SU-DHL-6 (cell line): ENCODE measurements around the gene MAP2K7.

ENCODE experiments used
- EZH2phosphoT487 ChIP-seq: fragments of 200-600 bp; sonication (generic), shearing (Covaris generic); conservative IDR thresholded peaks from 2 replicates; pipeline ENCODE4 v1.6.1; 2018; ENCODE audit warnings: mild to moderate bottlenecking, antibody characterized with exemption, low read length, moderate library complexity, mixed read lengths
- TF ChIP-seq, protein P1 (sequence below): fragments of 200-600 bp; sonication (generic); IDR thresholded peaks from one replicate; pipeline ENCODE4 v1.5.1; 2017; ENCODE audit warnings: antibody characterized with exemption, mild to moderate bottlenecking, low read length, moderate library complexity; ENCODE audit not compliant: insufficient read depth, poor library complexity, severe bottlenecking

DNA sequence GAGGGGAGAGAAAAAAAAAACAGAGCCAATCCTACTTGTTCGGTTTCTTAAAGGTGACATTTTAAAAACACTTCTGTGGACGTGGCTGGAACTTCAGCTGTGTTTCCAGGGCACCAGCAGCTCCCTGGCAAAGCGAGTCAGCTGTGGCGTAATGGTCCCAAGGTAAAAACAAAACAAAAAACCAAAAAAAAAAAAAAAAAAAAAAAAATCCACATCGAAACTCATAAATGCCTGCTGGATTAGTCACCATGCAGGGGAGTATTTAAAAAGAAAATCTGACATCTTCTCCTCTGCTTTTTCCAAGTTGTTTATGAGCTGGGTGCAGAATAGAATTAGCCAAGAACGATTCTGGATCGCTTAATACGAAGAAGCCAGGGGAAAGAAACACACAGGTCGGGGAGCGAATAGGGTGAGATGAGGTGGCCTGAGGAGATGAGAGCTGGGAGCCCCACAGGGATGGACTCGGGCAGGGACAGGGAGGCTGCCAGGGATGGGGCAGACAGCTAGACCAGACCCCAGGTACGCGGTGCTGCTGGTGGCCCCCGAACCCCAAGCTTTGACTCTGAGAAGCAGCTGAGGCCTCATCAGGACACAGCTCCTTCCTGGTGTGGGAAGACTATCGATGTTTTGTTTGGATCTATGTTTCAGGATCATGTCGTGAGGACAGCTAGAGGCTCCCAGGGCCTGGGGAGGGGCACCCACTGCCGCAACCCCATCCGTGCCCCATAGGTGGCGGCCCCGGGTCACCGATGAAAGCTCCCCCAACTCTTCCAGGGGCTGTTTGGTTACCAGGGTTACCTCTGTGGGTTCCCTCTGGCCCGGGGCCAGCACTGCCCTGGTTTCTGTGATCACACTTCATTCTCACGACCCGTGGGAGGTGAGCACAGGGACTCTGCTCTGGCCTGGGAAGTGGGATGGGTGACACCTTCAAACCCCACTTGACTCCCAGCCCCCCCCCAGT, 25.3 kb downstream of the MAP2K7 start:
- TF ChIP-seq, protein P1, sequence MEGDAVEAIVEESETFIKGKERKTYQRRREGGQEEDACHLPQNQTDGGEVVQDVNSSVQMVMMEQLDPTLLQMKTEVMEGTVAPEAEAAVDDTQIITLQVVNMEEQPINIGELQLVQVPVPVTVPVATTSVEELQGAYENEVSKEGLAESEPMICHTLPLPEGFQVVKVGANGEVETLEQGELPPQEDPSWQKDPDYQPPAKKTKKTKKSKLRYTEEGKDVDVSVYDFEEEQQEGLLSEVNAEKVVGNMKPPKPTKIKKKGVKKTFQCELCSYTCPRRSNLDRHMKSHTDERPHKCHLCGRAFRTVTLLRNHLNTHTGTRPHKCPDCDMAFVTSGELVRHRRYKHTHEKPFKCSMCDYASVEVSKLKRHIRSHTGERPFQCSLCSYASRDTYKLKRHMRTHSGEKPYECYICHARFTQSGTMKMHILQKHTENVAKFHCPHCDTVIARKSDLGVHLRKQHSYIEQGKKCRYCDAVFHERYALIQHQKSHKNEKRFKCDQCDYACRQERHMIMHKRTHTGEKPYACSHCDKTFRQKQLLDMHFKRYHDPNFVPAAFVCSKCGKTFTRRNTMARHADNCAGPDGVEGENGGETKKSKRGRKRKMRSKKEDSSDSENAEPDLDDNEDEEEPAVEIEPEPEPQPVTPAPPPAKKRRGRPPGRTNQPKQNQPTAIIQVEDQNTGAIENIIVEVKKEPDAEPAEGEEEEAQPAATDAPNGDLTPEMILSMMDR = peak; percentile 28
- TF ChIP-seq EZH2phosphoT487 = no peak
